GM23338 (cell line): ENCODE data around the gene SCAPER.

Source experiments
- CREB1 ChIP-seq: fragments of 250-450 bp; sonication (Bioruptor Pico); IDR thresholded peaks from 2 replicates; pipeline ENCODE4 v1.5.0; 2020; ENCODE audit warnings: low read depth, mild to moderate bottlenecking, moderate library complexity
- EZH2 ChIP-seq: fragments of 200-600 bp; sonication (generic); IDR thresholded peaks from one replicate; pipeline ENCODE4 v1.8.0; 2017; ENCODE audit warnings: antibody characterized with exemption, mild to moderate bottlenecking, low read depth; ENCODE audit not compliant: unreplicated experiment
- EZH2phosphoT487 ChIP-seq: fragments of 200-600 bp; sonication (generic); IDR thresholded peaks from one replicate; pipeline ENCODE4 v1.8.1; 2018; ENCODE audit warnings: antibody characterized with exemption; ENCODE audit not compliant: unreplicated experiment
- POLR2AphosphoS5 ChIP-seq: IDR thresholded peaks from 2 replicates; pipeline ENCODE4 v1.6.1; 2016; ENCODE audit warnings: antibody characterized with exemption, low read depth
- TF ChIP-seq, protein P1 (sequence below): IDR thresholded peaks from 2 replicates; pipeline ENCODE4 v1.6.1; 2016; ENCODE audit warnings: antibody characterized with exemption
- TF ChIP-seq, protein P2 (sequence below), 2 experiments: fragments of 200-600 bp in 1 of 2; sonication (generic) in 1 of 2; conservative IDR thresholded peaks; 2 replicates each; pipeline versions ENCODE4 v1.5.1 to v1.6.1; 2016 to 2017; ENCODE audit warnings: antibody characterized with exemption in 2 of 2, low read depth in 2 of 2, mild to moderate bottlenecking in 2 of 2, moderate library complexity in 1 of 2
- TF ChIP-seq, protein P3 (sequence below): IDR thresholded peaks from one replicate; pipeline ENCODE4 v1.6.1; 2018; ENCODE audit warnings: antibody characterized with exemption; ENCODE audit not compliant: unreplicated experiment

DNA sequence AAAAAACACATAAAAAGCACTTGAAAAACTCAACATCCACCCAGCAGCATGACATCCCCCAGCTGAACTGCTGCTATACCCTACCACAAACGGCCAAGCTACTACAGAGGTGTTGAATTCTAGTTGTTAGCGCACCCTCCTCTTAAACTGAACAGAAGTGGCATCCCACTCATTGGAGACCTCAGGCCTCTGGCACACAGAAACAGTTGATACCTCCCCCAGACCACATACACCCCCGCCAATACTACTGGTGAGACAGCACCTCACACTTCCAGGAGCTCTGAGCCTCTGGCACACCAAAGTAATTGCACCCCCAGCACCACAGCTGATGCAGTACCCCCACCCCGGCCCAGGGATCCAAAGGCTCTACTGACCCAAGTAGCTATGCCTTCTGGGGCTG is 190.2 kb downstream of the SCAPER start:
- TF ChIP-seq EZH2 (no peak), EZH2phosphoT487 (no peak), POLR2AphosphoS5 (no peak), CREB1 (CRISPR knock-in tag) (no peak)
- TF ChIP-seq, protein P1, sequence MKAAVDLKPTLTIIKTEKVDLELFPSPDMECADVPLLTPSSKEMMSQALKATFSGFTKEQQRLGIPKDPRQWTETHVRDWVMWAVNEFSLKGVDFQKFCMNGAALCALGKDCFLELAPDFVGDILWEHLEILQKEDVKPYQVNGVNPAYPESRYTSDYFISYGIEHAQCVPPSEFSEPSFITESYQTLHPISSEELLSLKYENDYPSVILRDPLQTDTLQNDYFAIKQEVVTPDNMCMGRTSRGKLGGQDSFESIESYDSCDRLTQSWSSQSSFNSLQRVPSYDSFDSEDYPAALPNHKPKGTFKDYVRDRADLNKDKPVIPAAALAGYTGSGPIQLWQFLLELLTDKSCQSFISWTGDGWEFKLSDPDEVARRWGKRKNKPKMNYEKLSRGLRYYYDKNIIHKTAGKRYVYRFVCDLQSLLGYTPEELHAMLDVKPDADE = no peak
- TF ChIP-seq, protein P2, sequence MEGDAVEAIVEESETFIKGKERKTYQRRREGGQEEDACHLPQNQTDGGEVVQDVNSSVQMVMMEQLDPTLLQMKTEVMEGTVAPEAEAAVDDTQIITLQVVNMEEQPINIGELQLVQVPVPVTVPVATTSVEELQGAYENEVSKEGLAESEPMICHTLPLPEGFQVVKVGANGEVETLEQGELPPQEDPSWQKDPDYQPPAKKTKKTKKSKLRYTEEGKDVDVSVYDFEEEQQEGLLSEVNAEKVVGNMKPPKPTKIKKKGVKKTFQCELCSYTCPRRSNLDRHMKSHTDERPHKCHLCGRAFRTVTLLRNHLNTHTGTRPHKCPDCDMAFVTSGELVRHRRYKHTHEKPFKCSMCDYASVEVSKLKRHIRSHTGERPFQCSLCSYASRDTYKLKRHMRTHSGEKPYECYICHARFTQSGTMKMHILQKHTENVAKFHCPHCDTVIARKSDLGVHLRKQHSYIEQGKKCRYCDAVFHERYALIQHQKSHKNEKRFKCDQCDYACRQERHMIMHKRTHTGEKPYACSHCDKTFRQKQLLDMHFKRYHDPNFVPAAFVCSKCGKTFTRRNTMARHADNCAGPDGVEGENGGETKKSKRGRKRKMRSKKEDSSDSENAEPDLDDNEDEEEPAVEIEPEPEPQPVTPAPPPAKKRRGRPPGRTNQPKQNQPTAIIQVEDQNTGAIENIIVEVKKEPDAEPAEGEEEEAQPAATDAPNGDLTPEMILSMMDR (conservative IDR thresholded peaks at IDR 0.05; ENCODE audit: low read depth in 2 of 2) = no peak
- TF ChIP-seq, protein P3, sequence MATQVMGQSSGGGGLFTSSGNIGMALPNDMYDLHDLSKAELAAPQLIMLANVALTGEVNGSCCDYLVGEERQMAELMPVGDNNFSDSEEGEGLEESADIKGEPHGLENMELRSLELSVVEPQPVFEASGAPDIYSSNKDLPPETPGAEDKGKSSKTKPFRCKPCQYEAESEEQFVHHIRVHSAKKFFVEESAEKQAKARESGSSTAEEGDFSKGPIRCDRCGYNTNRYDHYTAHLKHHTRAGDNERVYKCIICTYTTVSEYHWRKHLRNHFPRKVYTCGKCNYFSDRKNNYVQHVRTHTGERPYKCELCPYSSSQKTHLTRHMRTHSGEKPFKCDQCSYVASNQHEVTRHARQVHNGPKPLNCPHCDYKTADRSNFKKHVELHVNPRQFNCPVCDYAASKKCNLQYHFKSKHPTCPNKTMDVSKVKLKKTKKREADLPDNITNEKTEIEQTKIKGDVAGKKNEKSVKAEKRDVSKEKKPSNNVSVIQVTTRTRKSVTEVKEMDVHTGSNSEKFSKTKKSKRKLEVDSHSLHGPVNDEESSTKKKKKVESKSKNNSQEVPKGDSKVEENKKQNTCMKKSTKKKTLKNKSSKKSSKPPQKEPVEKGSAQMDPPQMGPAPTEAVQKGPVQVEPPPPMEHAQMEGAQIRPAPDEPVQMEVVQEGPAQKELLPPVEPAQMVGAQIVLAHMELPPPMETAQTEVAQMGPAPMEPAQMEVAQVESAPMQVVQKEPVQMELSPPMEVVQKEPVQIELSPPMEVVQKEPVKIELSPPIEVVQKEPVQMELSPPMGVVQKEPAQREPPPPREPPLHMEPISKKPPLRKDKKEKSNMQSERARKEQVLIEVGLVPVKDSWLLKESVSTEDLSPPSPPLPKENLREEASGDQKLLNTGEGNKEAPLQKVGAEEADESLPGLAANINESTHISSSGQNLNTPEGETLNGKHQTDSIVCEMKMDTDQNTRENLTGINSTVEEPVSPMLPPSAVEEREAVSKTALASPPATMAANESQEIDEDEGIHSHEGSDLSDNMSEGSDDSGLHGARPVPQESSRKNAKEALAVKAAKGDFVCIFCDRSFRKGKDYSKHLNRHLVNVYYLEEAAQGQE = no peak
